NCI-H1930 (cell line): Measurements from ENCODE around the gene RABEP1.

ENCODE experiments used
- DNase-seq, 2 experiments: peaks; one replicate each; lab custom pipeline; 2025; lab: John Stamatoyannopoulos, UW

The RABEP1 gene

GRCh38 chr17:5272322-5272721 is 9.8 kb upstream of the RABEP1 start:
- DNase-seq, result no peak

GRCh38 chr17:5282642-5283217 is 646 bp downstream of the RABEP1 start:
- no peak for DNase-seq

DNA sequence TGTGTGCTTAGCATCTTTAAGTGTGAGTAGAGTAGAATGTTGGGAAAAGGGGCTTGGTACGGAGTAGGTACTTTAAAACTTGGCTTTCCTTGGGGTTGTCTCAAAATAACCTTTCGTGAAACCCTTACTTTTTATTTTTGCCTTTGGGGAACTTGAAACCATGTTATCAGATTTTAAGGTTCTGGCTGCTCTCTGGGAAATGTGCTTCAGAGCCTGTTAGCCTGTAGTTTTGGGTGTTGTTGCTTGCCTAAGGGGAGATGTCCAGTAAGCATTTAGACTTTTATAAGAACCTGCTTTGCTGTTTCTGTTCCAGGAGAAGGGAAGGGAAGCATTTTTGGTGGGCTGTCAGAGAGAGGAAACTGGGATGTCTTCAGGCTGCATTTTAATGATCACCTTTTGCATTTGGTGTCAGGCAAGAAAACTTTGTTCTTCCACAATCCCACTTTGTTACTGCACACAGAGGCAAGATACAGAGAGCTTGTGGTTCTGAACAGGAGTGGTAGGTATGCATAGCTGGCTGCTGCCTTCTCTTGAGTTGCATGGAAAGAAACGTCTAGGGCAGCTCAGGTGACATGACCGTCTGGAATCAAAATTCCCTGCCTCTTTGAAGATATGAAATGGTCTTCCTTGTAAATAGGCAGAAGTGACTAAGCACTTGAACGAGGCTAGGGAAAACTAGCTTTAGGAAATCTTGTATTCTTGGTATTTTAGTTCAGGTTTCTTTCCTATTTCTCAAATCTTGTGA is 1.7 kb downstream of the RABEP1 start:
- no peak for DNase-seq

GRCh38 chr17:5284681-5285080 is 2.6 kb downstream of the RABEP1 start:
- DNase-seq, result no peak

DNA sequence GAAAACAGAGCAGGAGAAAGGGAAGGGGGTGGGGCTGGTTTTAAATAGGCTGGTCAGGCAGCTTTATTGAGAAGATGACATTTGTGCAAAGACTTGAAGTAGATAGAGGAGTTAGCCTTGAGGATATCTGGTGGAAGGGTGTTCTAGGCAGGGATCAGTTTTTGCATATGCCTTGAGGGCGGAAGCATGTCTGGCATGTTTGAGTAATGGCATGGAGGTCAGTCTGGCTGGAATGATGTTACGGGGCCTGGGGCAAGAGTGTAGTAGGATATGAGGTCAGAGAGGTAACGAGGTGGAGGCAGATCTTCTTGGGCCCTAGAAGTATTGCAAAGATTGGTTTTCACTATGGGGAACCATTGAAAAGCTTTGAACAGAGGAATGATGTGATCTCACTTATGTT is 4.8 kb downstream of the RABEP1 start:
- no peak for DNase-seq

DNA sequence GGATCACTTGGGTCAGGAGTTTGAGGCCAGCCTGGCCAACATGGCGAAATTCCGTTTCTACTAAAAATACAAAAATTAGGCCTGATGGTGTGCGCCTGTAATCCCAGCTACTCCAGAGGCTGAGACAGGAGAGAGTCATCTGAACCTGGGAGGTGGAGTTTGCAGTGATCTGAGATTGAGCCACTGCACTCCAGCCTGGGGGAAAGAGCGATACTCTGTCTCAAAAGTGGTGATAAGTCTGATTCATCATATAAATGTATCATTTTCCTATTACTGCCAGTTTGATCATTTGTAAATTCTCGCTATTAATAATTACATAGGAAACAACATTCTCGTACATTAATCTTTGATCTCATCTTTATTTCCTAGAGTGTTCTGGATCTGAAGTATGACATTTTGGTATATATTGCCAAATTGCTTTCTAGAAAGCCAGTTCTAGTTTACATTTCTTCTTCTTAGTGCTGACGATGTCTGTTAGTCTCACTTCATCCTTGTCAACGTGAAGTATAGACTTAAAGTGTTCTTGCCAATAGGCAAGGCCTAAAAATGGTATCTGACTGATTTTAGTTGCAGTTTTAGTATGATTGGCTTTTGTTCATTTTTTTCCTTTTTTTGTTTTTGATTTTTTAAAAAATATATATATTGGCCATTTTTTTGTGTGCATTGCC is 9.7 kb downstream of the RABEP1 start:
- DNase-seq, result no peak

GRCh38 chr17:5297245-5297644 is 15.2 kb downstream of the RABEP1 start:
- DNase-seq, result no peak

DNA sequence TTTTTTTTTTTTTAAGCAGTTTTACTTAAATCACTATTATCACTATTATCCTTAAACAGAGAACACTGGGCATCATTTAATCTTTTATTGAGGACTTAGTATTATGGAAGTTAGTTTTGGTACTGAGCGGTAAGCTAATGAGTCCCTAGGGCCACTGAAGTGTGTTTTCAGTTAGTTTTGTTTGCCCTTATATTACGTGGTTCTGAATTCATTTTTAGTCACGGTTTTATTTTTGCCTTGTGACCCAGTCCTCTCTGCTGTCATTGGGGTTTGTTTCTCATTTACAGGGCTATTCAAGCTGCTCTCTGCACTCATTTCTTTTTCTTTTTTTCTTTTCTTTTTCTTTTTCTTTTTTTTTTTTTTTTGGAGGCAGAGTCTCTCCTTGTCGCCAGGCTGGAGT is 17.3 kb downstream of the RABEP1 start:
- DNase-seq, result no peak

GRCh38 chr17:5304636-5305035 is 22.6 kb downstream of the RABEP1 start:
- no peak for DNase-seq

DNA sequence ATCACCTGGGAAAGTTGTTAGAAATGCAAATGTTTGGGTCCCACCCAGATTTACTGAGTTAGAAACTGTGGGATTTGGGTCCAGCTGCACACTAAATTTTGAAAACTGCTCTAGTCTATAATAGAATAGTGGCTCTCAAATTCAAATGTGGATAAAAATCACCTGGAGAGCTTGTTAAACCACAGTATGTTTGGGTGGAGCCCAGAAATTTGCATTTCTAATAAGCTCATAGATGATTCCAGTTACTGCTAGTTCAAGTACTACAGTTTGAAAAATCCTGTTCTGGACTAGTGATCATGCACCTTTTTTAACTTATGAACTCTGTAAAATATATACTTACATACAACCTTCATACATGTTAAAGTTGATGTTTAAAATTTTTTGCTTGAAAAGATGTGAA is 27.8 kb downstream of the RABEP1 start:
- DNase-seq, result no peak

DNA sequence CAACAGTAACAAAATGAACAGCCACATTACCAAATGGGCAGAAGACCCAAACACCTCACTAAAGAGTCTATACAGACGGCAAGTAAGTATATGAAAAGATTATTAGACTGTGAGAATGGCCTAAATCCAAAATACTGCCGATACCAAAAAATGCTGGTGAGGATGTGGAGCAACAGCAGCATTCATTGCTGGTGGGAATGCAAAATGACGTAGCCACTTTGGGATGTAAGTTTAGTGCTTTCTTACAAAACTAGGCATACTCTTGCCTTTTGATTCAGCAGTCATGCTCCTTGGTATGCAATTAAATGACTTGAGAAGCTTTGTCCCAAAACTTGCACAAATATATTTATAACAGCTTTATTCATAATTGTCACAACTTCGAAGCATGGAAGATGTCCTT is 43.8 kb downstream of the RABEP1 start:
- no peak for DNase-seq

DNA sequence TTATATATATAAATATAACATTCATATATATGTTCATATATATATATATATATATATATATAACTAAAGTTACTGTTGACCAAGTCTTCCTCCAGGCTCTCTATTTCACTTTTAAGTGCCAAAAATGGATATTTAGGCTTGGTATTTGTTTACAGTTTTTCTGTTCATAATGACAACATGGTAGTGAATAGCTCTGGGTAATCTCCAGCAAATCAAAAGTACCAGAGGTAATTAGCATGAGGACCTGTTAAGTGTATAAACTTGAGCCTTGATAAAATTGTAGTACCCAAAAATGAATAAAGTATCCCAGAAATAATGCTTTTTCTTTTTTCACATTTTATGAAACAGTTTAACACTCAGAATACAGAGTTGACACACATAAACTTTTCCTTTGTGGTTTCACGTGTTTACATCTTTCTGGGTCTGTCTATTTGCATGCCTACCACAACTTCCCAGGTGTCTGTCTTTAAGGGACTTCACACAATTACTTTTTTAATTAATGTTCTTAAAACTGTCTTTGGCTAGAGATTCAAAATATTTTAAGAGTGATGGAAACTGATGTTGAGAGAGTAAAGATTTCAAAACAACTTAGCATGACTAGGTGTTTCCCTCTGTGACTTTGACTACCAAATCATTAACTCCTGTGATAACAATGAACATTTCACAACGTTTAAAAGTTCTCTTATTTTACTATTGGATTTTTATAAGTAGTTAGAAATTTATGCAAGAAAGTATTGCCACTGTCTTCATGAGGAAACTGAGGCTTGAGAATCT is 47.9 kb downstream of the RABEP1 start:
- no peak for DNase-seq

DNA sequence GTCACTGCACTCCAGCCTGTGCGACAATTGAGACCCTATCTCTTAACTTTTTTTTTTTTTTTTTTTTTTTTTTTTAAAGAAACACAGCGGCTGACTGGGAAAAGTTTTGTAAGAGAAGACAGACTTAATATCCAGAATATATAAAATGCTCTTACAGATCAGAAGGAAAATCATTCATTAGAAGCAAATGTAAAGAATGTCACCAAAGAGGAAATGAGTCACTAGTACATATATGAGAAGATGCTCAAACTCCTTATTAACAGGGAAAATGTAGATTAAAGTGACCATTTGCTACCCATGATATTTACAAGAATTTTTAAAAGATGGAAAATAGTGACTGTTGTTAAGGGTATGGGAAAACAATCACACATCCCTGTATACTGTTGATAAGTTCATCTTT is 48.9 kb downstream of the RABEP1 start:
- no peak for DNase-seq

GRCh38 chr17:5331506-5331905 is 49.4 kb downstream of the RABEP1 start:
- no peak for DNase-seq

GRCh38 chr17:5344914-5345313 is 62.8 kb downstream of the RABEP1 start:
- no peak for DNase-seq

DNA sequence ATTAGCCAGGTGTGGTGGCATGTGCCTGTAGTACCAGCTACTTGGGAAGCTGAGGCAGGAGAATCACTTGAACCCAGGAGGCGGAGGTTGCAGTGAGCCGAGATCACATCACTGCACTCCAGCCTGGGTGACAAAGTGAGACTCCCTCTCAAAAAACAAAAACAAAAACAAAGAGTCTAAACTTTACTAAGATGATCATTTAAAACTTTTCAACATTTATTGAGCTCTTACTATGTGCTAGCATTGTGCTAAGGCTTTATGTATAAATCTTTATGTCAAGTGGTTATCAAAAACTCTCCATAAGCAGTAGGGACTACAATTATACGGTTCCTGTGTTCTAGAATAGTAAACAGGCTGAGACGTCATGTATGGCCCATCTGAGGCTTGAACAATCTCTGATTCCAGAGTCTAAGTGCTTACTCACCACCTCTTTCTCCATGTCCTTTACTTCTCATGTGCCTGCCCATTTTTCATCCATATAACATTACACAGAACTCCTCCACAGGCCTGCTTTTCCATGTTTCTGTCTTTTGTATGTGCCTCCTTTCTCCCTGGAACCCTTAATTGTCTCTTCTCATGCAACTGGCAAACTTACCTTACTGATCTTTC is 70.7 kb downstream of the RABEP1 start:
- DNase-seq, result no peak

GRCh38 chr17:5354310-5354709 is 72.2 kb downstream of the RABEP1 start:
- no peak for DNase-seq

DNA sequence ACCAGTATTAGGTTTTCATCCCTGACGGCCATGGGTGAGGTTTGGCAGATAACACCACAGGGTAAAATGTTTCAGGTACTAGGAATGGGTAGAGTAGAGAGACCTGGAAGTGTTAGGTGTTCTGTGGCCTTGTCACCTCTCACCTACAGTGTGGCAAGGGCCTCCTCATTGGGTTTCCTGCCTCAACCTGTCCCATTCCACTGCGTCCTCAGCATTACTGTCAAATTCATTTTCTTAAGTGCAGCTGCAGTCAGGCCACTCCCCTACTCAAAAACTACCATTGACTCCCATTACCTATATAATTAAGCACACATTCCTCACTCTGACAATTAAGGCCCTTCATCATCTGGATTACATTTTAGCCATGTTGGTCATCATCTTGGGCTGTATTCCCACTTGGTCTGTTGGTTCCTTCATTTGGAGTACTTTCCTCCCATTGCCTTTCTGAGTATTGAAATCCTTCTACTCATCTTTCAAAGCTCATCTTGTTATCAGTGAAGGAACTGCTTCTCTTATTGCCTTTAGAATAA is 72.9 kb downstream of the RABEP1 start:
- no peak for DNase-seq

DNA sequence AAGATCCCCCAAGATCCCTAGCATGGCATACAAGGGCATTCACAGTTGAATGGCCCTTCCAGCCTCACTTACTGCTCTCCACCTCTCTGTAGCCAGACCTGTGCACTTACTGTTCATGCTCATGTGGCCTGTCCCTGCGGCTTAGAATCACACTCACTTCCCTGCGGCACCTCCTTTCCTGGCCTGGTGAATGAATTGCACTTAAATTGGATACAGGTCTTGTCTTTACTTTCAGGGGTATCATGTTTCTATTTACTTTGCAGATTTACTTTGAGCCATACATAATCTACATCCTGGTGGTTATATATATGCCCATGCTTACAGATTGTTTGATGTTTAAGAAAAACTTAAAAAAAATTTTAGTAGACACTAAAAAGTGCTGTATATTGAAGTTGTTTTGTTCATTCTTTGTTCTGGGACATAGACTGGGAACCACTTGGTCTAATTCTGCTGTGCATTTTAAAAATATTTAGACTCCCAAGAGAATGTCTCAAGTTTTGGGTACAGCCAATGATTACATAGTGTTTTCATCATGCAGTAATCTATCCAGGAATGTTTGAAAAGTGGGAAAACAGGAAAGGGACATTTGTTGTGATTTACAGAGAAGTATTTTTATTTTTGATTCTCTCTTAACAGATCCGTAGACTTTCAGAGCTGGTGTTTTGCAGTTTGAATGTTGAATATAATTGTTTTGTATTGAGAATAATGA is 73.5 kb downstream of the RABEP1 start:
- peak in 1 of 2 experiments; percentile 33 for DNase-seq

- no peak for DNase-seq
Measured at GRCh38 chr17:5361426-5361825, 79.3 kb downstream of the RABEP1 start.

DNA sequence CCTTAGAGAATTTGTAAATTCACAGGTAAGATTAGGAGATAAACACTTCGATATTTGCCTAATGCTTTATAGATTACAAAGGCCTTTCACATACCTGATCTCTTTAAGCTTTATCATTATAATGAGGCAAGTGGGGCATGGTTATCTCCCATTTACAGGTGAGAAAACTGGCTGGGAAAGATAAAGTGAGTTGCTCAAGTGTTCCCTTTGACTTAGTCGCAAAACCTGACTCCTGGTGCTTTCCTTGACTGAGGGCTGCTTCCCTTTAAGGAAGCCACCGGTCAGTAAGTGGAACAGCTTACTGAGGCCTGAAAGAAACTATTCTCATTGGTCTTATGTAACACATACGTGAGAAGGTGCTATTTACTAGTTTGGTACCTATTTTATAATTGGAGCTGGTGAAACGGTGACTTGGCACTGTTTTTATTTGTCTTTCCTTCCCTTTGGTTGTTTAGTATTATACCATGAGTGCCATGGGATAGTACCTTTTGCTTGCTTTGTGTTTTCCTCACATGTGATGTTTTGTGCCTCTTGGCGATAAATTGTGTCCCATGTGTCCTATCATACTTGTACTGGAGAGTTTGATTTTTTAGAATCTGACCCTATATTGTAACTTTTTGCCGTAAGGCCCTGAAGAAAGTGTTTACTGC is 80.2 kb downstream of the RABEP1 start:
- DNase-seq, result no peak
